ENCODE results near the gene HMG20A. TPM values are rescaled to one million over a fixed set of nuclear protein-coding genes. Genes with fewer than 3 reads are reported as not detected.

HMG20A gene
- total and polyA plus RNA-seq, 10 of the 15 experiments (the other 5 are each of a cell fraction or from before 2014, with no cell fraction given), result 30.0 to 98.7 (median 46.8) TPM

GRCh38 chr15:77493324-77493907, 72.7 kb downstream of the HMG20A start (continued):
- TF ChIP-seq ZNF687 (IDR thresholded peaks at IDR 0.05) (no peak), CTCF (IDR thresholded peaks at IDR 0.05 in 2 of 3, conservative IDR thresholded peaks at IDR 0.05 in 1 of 3; ENCODE audit: control insufficient read depth in 2 of 3, extremely low read depth in 1 of 3, insufficient read depth in 1 of 3, low read depth in 3 of 3, low read length in 3 of 3) (no peak), ATF7 (IDR thresholded peaks at IDR 0.05; ENCODE audit: low read depth) (peak; percentile 95), NFXL1 (IDR thresholded peaks at IDR 0.05; ENCODE audit: borderline replicate concordance) (no peak), IKZF2 (IDR thresholded peaks at IDR 0.05) (peak; percentile 73 to 78), PAX8 (IDR thresholded peaks at IDR 0.05) (no peak), ELK1 (IDR thresholded peaks at IDR 0.05; ENCODE audit: low read depth, low read length) (no peak), JUNB (IDR thresholded peaks at IDR 0.05) (peak; percentile 67), RBBP5 (conservative IDR thresholded peaks at IDR 0.05) (no peak), ZNF592 (IDR thresholded peaks at IDR 0.05) (no peak), E4F1 (IDR thresholded peaks at IDR 0.05; ENCODE audit: borderline replicate concordance, partially characterized antibody) (no peak), STAT3 (IDR thresholded peaks at IDR 0.05; ENCODE audit: low read depth, low read length) (no peak), SIN3A (IDR thresholded peaks at IDR 0.05; ENCODE audit: low read depth, low read length) (no peak), WRNIP1 (IDR thresholded peaks at IDR 0.05; ENCODE audit: borderline replicate concordance, low read depth, low read length) (no peak), SUPT20H (IDR thresholded peaks at IDR 0.05; ENCODE audit: borderline replicate concordance, control insufficient read depth, low read depth, low read length) (no peak), FOXK2 (IDR thresholded peaks at IDR 0.05) (no peak), ZSCAN29 (IDR thresholded peaks at IDR 0.05) (no peak)
